ENCODE results near the gene MRPL53. TPM values are rescaled to one million over a fixed set of nuclear protein-coding genes. Genes with fewer than 3 reads are reported as not detected.

MRPL53 gene
- total and polyA plus RNA-seq, 2 of the 13 experiments (the other 11 are each of a cell fraction or from before 2014, with no cell fraction given), result 34.3 to 51.9 TPM

GRCh38 chr2:74497777-74498499, 25.5 kb upstream of the MRPL53 start (continued):
- TF ChIP-seq AHDC1 (CRISPR knock-in tag; IDR thresholded peaks at IDR 0.05; ENCODE audit: borderline replicate concordance), result no peak
- no peak for TF ChIP-seq FOXA3 (CRISPR knock-in tag; IDR thresholded peaks at IDR 0.05)
- no peak for TF ChIP-seq KLF9 (CRISPR knock-in tag; IDR thresholded peaks at IDR 0.05; ENCODE audit: low read depth)
- no peak for TF ChIP-seq HMGXB3 (CRISPR knock-in tag; IDR thresholded peaks at IDR 0.05; ENCODE audit: borderline replicate concordance)
- TF ChIP-seq ZHX1 (CRISPR knock-in tag; IDR thresholded peaks at IDR 0.05; ENCODE audit: low read depth), result no peak
- TF ChIP-seq SNAI1 (CRISPR knock-in tag; IDR thresholded peaks at IDR 0.05; ENCODE audit: borderline replicate concordance), result no peak
- TF ChIP-seq FOSL1 (CRISPR knock-in tag; IDR thresholded peaks at IDR 0.05; ENCODE audit: borderline replicate concordance), result no peak
- TF ChIP-seq ZNF367 (CRISPR knock-in tag; IDR thresholded peaks at IDR 0.05; ENCODE audit: borderline replicate concordance), result no peak
- no peak for TF ChIP-seq PAXIP1 (CRISPR knock-in tag; conservative IDR thresholded peaks at IDR 0.05)

All from HepG2 (cell line).